T-cell (primary cell): ENCODE results near the gene ACHE. TPM values are rescaled to one million over a fixed set of nuclear protein-coding genes. Genes with fewer than 3 reads are reported as not detected.
"Not testable (repeated sequence)": the region's sequence is repeated elsewhere in the genome, so short reads cannot be mapped to it uniquely, and the experiment has no call there.

Source experiments
- ATAC-seq, 4 experiments: fragments of 200-7000 bp in 3 of 4; fragments of 150-1000 bp in 1 of 4; cut with Tn5 transposase; replicated peaks in 1 of 4; 1 replicate in 3 of 4; 2 replicates in 1 of 4; pipeline ENCODE4 v1.10.0; 2021; ENCODE audit warnings: moderate library complexity in 3 of 4, mild to moderate bottlenecking in 2 of 4, moderate number of reproducible peaks in 1 of 4
- CTCF ChIA-PET, 2 donors: fragments of 300-600 bp; sonication (Branson Sonifier 250); formaldehyde crosslinking; loops; one replicate each; lab custom pipeline; 2022; ENCODE audit warnings: antibody characterized with exemption in 2 of 2; lab: Charles Lee
- POLR2A ChIA-PET, 2 donors: fragments of 300-600 bp; sonication (Branson Sonifier 250); formaldehyde crosslinking; loops; one replicate each; lab custom pipeline; 2022; ENCODE audit warnings: antibody characterized with exemption in 2 of 2; lab: Charles Lee
- DNase-seq, 35 experiments: peaks; one replicate each; pipeline versions ENCODE4 v3.0.0 to v3.0.0-alpha.2; 2013 to 2023
- H3K27ac ChIP-seq: one replicate; pipeline ENCODE4 v1.5.1; 2013; ENCODE audit warnings: low read length
- H3K27me3 ChIP-seq, 2 experiments: replicated peaks in 1 of 2; 1 replicate in 1 of 2; 2 replicates in 1 of 2; pipeline versions ENCODE4 v1.6.1 to v1.7.0; 2013; ENCODE audit warnings: low read length in 1 of 2, mixed read lengths in 1 of 2; ENCODE audit not compliant: control insufficient read depth in 2 of 2, insufficient read depth in 2 of 2; ENCODE audit errors: extremely low read depth in 1 of 2
- H3K36me3 ChIP-seq, 2 donors: 1 replicate in 1 of 2; 2 replicates in 1 of 2; pipeline versions ENCODE4 v1.6.1 to v1.7.0; 2013; ENCODE audit warnings: low read length in 1 of 2; ENCODE audit not compliant: control insufficient read depth in 2 of 2, insufficient read depth in 1 of 2; ENCODE audit errors: extremely low read depth in 1 of 2
- H3K4me1 ChIP-seq, 2 experiments: 1 replicate in 1 of 2; 2 replicates in 1 of 2; pipeline versions ENCODE4 v1.6.1 to v1.7.0; 2013; ENCODE audit warnings: low read length in 2 of 2, mixed read lengths in 1 of 2; ENCODE audit not compliant: insufficient read depth in 2 of 2, control insufficient read depth in 1 of 2; ENCODE audit errors: extremely low read depth in 1 of 2
- H3K4me3 ChIP-seq, 2 donors: 1 replicate in 1 of 2; 2 replicates in 1 of 2; pipeline versions ENCODE4 v1.5.1 to v1.7.0; 2013; ENCODE audit warnings: mild to moderate bottlenecking in 2 of 2, low read length in 1 of 2, moderate library complexity in 1 of 2; ENCODE audit not compliant: control insufficient read depth in 1 of 2; ENCODE audit errors: extremely low read depth in 1 of 2
- H3K9me3 ChIP-seq: 2 replicates; pipeline ENCODE4 v1.7.0; 2013
- H3K27ac Mint-ChIP-seq, 2 donors: one replicate each; pipeline ENCODE4 v1.8.0; 2020 to 2021; ENCODE audit warnings: mild to moderate bottlenecking in 2 of 2, mixed read lengths in 2 of 2
- H3K27me3 Mint-ChIP-seq, 2 donors: one replicate each; pipeline ENCODE4 v1.8.0; 2021 to 2022; ENCODE audit warnings: mixed read lengths in 2 of 2
- H3K36me3 Mint-ChIP-seq: one replicate; pipeline ENCODE4 v1.8.0; 2021; ENCODE audit warnings: mixed read lengths
- H3K4me1 Mint-ChIP-seq, 3 donors: one replicate each; pipeline ENCODE4 v1.8.0; 2020 to 2022; ENCODE audit warnings: mixed read lengths in 3 of 3, mild to moderate bottlenecking in 1 of 3
- H3K4me3 Mint-ChIP-seq, 3 donors: one replicate each; pipeline ENCODE4 v1.8.0; 2020 to 2022; ENCODE audit warnings: mild to moderate bottlenecking in 3 of 3, mixed read lengths in 3 of 3, moderate library complexity in 3 of 3
- H3K9me3 Mint-ChIP-seq, 3 donors: one replicate each; pipeline ENCODE4 v1.8.0; 2020 to 2022; ENCODE audit warnings: mixed read lengths in 3 of 3
- WGBS: methylation state at CpG from one replicate; pipeline ENCODE4 v1.1.5; 2013; ENCODE audit warnings: missing lambda C conversion rate; ENCODE audit not compliant: insufficient coverage; 5-methylcytosine and 5-hydroxymethylcytosine counted together
- total RNA-seq, 35 experiments: library from RNA in 6 of 35; stranded (reverse) in 6 of 35; fragments of 120-200 nt in 1 of 35; gene quantifications; one replicate each; pipeline versions ENCODE4 v1.2.1 to v1.2.4 and lab custom pipeline; 2013 to 2026

ACHE gene
- total RNA-seq, 5 donors from 2014 or later (not counting 1 experiment from before 2014, with no cell fraction given) = 0.13 to 0.84 (median 0.44) TPM

DNA sequence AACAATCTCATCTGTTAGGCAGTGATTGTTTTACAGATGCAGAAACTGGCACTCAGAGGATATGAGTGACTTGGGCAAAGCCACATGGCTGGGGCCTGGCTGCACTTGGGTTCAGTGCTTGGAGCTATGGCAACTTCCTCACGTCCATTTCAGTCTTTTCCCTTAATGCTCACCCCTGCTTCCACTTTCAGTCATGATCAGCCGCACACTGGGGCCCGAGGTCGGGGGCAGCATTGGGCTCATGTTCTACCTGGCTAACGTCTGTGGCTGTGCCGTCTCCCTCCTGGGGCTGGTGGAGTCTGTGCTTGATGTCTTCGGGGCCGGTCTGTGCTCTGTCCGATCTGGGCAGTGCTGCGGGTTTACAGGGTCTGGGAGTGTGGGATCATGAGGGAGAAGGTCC, 40.2 kb downstream of the ACHE start:
- DNase-seq (no peak), ATAC-seq (no peak)
- Mint-ChIP-seq H3K27ac (peak overlapping the region; percentile 14 to 24), H3K9me3 (no peaks in the 10 kb centered on the region), H3K4me3 (no peak overlapping the region), H3K27me3 (no peaks in the 10 kb centered on the region), H3K4me1 (peaks cover 18 to 32% (median 19%) of the 10 kb centered on the region in 3 donors), H3K36me3 (peaks cover 23% of the 10 kb centered on the region)
- WGBS = 98% methylated on average over 8 of the region's 10 CpGs
- Histone ChIP-seq H3K4me1 (peaks cover 3 to 26% of the 10 kb centered on the region in 2 experiments), H3K4me3 (no peak overlapping the region), H3K27ac (no peak overlapping the region), H3K27me3 (no peaks in the 10 kb centered on the region), H3K36me3 (peaks cover 4 to 32% of the 10 kb centered on the region in 2 donors), H3K9me3 (no peaks in the 10 kb centered on the region)
- ChIA-PET CTCF (interaction anchor here in 1 of 2 donors (0.6 kb wide), 1 partner anchor 155 kb away, joined by 5 read pairs; no protein-coding TSS in a partner anchor), POLR2A (no interaction called here)

- 95% methylated on average over 6 of the region's 9 CpGs for WGBS
- H3K36me3 ChIP-seq = peaks cover 0 to 25% of the 10 kb centered on the region in 2 donors
- H3K27me3 ChIP-seq, ATAC-seq, H3K9me3 ChIP-seq, CTCF ChIA-PET, DNase-seq, H3K27ac ChIP-seq, POLR2A ChIA-PET, H3K4me3 ChIP-seq, H3K9me3 Mint-ChIP-seq, H3K27me3 Mint-ChIP-seq: not testable (repeated sequence)
- Mint-ChIP-seq H3K27ac (peak overlapping the region in 1 of 2 donors; percentile 11), H3K36me3 (peaks cover 17% of the 10 kb centered on the region), H3K4me1 (peaks cover 14 to 32% (median 19%) of the 10 kb centered on the region in 3 donors), H3K4me3 (peak overlapping the region in 1 of 3 donors; percentile 90)
- H3K4me1 ChIP-seq = peaks cover 3 to 26% of the 10 kb centered on the region in 2 experiments
Observed at GRCh38 chr7:100854899-100855298, 40.8 kb downstream of the ACHE start.

DNA sequence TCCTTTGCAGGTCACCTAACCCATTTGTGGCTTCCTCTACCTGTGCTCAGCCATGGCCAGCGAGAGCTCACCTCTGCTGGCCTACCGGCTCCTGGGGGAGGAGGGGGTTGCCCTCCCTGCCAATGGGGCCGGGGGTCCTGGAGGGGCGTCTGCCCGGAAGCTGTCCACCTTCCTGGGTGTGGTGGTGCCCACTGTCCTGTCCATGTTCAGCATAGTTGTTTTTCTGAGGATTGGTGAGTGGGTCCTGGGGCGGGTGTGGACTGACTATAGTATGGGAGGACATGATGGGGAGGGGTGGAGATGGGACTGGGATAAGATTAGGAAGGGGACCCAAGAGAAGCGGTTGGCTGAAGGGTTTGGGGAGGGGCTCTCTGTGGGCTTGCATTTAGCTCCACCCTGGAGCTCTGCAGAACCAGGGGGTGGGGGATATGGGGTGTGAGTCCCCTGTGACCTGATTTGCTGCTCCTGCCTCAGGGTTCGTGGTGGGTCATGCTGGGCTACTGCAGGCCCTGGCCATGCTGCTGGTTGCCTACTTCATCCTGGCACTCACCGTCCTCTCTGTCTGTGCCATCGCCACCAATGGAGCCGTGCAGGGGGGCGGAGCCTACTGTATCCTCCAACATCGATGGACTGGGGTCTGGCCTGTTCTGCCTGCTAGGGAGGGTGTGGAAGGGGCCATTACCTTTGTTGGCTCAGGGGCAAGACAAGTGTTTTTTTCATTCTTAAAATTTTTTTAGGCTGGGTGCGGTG, 41.4 kb downstream of the ACHE start:
- Mint-ChIP-seq H3K9me3 (no peaks in the 10 kb centered on the region), H3K36me3 (peaks cover 12% of the 10 kb centered on the region), H3K4me3 (peak overlapping the region; percentile 86 to 90 (median 89)), H3K27ac (peak overlapping the region; percentile 23 to 52), H3K4me1 (peaks cover 11 to 32% (median 19%) of the 10 kb centered on the region in 3 donors), H3K27me3 (no peaks in the 10 kb centered on the region)
- peaks cover 3 to 26% of the 10 kb centered on the region in 2 experiments for H3K4me1 ChIP-seq
- ATAC-seq = no peak
- no peak for DNase-seq
- ChIA-PET CTCF (interaction anchor here in 1 of 2 donors (0.7 kb wide), 2 partner anchors 17 to 201 kb away, joined by 3 to 4 read pairs; no protein-coding TSS in a partner anchor), POLR2A (no interaction called here)
- H3K27ac ChIP-seq = no peak overlapping the region
- H3K27me3 ChIP-seq = no peaks in the 10 kb centered on the region
- H3K9me3 ChIP-seq = no peaks in the 10 kb centered on the region
- H3K4me3 ChIP-seq = no peak overlapping the region
- H3K36me3 ChIP-seq = peaks cover 0 to 20% of the 10 kb centered on the region in 2 donors
- WGBS = 95% methylated on average over 6 of the region's 14 CpGs

GRCh38 chr7:100852048-100852872, 43.4 kb downstream of the ACHE start, which contains the start of gene SLC12A9:
Gene SLC12A9 (plus strand): TSS chr7:100852713. CDS start chr7:100854198, 1,485 bp downstream.
- Histone ChIP-seq H3K27ac (peak within 1 kb of the TSS; percentile 70), H3K27me3 (no peaks in the 10 kb centered on the region), H3K9me3 (no peaks in the 10 kb centered on the region), H3K36me3 (peaks cover 0 to 13% of the 10 kb centered on the region in 2 donors), H3K4me3 (peak within 1 kb of the TSS; percentile 66 to 68), H3K4me1 (peaks cover 3 to 26% of the 10 kb centered on the region in 2 experiments)
- Mint-ChIP-seq H3K36me3 (peaks cover 8% of the 10 kb centered on the region), H3K4me3 (peak within 1 kb of the TSS; percentile 86 to 90 (median 89)), H3K27me3 (no peaks in the 10 kb centered on the region), H3K27ac (peak within 1 kb of the TSS; percentile 84 to 88), H3K4me1 (peaks cover 11 to 32% (median 19%) of the 10 kb centered on the region in 3 donors), H3K9me3 (no peaks in the 10 kb centered on the region)
- peak; percentile 66 to 89 (median 77) for DNase-seq
- peak; percentile 93 to 97 (median 96) for ATAC-seq
- ChIA-PET POLR2A (interaction anchor here (0.5 to 1.0 kb wide), 4 partner anchors 10 to 147 kb away, joined by 3 to 7 read pairs (median 5); partner anchors contain the start of gene POP7 (in 1 of the 2)), CTCF (interaction anchor here (0.5 to 1.8 kb wide), 15 partner anchors 10 to 950 kb away, joined by 3 to 23 read pairs (median 6); partner anchors contain the start of genes POP7 (in 2 of the 2), SRRT (in 1 of the 2) and UFSP1 (in 1 of the 2))
- WGBS = under 1% methylated on average over 63 of the region's 71 CpGs

- DNase-seq (no peak), ATAC-seq (no peak)
- ChIA-PET CTCF (no interaction called here), POLR2A (no interaction called here)
- Histone ChIP-seq H3K36me3 (no peaks in the 10 kb centered on the region), H3K4me3 (no peak overlapping the region), H3K27ac (no peak overlapping the region), H3K27me3 (no peaks in the 10 kb centered on the region), H3K9me3 (no peaks in the 10 kb centered on the region), H3K4me1 (peaks cover 3 to 11% of the 10 kb centered on the region in 2 experiments)
- H3K27ac Mint-ChIP-seq = no peak overlapping the region
- peaks cover 6% of the 10 kb centered on the region in 3 donors for H3K4me1 Mint-ChIP-seq
- WGBS = 92% methylated on average over 4 of the region's 4 CpGs
- no peaks in the 10 kb centered on the region for H3K9me3 Mint-ChIP-seq
- no peak overlapping the region for H3K4me3 Mint-ChIP-seq
- no peaks in the 10 kb centered on the region for H3K27me3 Mint-ChIP-seq
- H3K36me3 Mint-ChIP-seq = no peaks in the 10 kb centered on the region
Observed at GRCh38 chr7:100847360-100847759, 48.3 kb downstream of the ACHE start.
